Parathyroid adenoma (tissue), 2 donors: ENCODE results near the gene PCNT.
"Not testable (repeated sequence)": the region's sequence is repeated elsewhere in the genome, so short reads cannot be mapped to it uniquely, and the experiment has no call there.

ENCODE experiments used
- H2AFZ ChIP-seq: fragments of 300-600 bp; sonication (generic); one replicate; pipeline ENCODE4 v1.7.0; 2017; ENCODE audit warnings: antibody characterized with exemption, mild to moderate bottlenecking
- H3K27ac ChIP-seq: fragments of 300-600 bp; sonication (generic); one replicate; pipeline ENCODE4 v1.7.0; 2017
- H3K27me3 ChIP-seq: fragments of 300-600 bp; sonication (generic); one replicate; pipeline ENCODE4 v1.7.0; 2017; ENCODE audit warnings: low read length; ENCODE audit not compliant: control insufficient read depth, insufficient read depth
- H3K36me3 ChIP-seq: fragments of 300-600 bp; sonication (generic); one replicate; pipeline ENCODE4 v1.7.0; 2017; ENCODE audit warnings: low read length; ENCODE audit not compliant: control insufficient read depth, insufficient read depth
- H3K4me1 ChIP-seq: fragments of 300-600 bp; sonication (generic); one replicate; pipeline ENCODE4 v1.7.0; 2017; ENCODE audit warnings: control low read depth
- H3K4me2 ChIP-seq: fragments of 300-600 bp; sonication (generic); one replicate; pipeline ENCODE4 v1.7.0; 2017; ENCODE audit warnings: low read length
- H3K4me3 ChIP-seq: fragments of 300-600 bp; sonication (generic); one replicate; pipeline ENCODE4 v1.7.0; 2017; ENCODE audit warnings: low read depth, low read length
- H3K79me2 ChIP-seq: fragments of 300-600 bp; sonication (generic); one replicate; pipeline ENCODE4 v1.7.0; 2017; ENCODE audit warnings: control low read depth
- H3K9ac ChIP-seq: fragments of 300-600 bp; sonication (generic); one replicate; pipeline ENCODE4 v1.7.0; 2017; ENCODE audit warnings: mild to moderate bottlenecking
- H3K9me3 ChIP-seq: fragments of 300-600 bp; sonication (generic); one replicate; pipeline ENCODE4 v1.7.0; 2017; ENCODE audit warnings: low read length; ENCODE audit not compliant: control insufficient read depth
- TF ChIP-seq, protein P1 (sequence below): fragments of 300-600 bp; sonication (generic); IDR thresholded peaks from one replicate; pipeline ENCODE4 v1.7.0; 2017; ENCODE audit warnings: antibody characterized with exemption, mild to moderate bottlenecking
- donor health status: primary hyperparathyroidism.

The PCNT gene

DNA sequence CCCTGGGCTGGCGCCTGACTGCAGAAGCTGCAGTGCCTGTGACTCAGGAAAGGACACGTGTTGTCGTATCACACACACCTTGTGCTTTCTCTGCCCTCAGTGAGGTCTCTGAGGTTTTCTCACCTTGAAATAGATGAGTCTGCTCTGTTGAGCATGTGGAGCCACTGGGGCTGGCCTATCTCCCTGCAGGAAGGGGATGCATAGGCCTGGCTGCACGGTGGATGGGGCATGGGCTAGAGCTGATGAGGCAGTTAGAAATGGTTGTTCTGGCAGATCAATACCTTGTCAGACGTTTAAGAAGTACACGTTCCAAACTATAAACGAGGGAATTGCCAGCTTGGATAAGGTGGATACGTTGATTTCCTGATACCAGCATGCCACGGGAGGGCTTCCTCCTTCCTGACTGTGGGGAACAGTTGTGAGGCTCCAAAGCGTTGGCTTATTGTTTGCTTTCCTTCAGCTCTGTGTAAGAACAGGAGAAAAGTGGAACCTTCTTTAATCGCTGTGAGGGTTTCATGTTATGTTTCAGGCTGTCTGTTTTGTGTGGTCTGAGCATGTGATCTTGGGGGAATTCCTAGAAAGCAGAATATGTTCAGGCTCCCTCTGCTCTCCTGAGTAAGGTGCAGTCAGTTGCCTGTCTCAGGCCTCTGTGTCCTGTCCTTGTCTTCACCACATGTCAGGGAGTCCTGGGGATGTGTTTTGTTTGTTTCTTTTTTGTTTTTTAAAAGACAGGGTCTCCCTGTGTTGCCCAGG, 44.8 kb downstream of the PCNT start:
- Histone ChIP-seq H3K27ac (no peak overlapping the region), H3K9ac (no peak overlapping the region), H2AFZ (no peak overlapping the region), H3K4me3 (no peak overlapping the region), H3K36me3 (no peaks in the 10 kb centered on the region), H3K27me3 (no peaks in the 10 kb centered on the region), H3K4me2 (no peak overlapping the region), H3K79me2 (peaks cover 8% of the 10 kb centered on the region), H3K9me3 (no peaks in the 10 kb centered on the region), H3K4me1 (no peaks in the 10 kb centered on the region)
- TF ChIP-seq, protein P1, sequence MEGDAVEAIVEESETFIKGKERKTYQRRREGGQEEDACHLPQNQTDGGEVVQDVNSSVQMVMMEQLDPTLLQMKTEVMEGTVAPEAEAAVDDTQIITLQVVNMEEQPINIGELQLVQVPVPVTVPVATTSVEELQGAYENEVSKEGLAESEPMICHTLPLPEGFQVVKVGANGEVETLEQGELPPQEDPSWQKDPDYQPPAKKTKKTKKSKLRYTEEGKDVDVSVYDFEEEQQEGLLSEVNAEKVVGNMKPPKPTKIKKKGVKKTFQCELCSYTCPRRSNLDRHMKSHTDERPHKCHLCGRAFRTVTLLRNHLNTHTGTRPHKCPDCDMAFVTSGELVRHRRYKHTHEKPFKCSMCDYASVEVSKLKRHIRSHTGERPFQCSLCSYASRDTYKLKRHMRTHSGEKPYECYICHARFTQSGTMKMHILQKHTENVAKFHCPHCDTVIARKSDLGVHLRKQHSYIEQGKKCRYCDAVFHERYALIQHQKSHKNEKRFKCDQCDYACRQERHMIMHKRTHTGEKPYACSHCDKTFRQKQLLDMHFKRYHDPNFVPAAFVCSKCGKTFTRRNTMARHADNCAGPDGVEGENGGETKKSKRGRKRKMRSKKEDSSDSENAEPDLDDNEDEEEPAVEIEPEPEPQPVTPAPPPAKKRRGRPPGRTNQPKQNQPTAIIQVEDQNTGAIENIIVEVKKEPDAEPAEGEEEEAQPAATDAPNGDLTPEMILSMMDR, result no peak

DNA sequence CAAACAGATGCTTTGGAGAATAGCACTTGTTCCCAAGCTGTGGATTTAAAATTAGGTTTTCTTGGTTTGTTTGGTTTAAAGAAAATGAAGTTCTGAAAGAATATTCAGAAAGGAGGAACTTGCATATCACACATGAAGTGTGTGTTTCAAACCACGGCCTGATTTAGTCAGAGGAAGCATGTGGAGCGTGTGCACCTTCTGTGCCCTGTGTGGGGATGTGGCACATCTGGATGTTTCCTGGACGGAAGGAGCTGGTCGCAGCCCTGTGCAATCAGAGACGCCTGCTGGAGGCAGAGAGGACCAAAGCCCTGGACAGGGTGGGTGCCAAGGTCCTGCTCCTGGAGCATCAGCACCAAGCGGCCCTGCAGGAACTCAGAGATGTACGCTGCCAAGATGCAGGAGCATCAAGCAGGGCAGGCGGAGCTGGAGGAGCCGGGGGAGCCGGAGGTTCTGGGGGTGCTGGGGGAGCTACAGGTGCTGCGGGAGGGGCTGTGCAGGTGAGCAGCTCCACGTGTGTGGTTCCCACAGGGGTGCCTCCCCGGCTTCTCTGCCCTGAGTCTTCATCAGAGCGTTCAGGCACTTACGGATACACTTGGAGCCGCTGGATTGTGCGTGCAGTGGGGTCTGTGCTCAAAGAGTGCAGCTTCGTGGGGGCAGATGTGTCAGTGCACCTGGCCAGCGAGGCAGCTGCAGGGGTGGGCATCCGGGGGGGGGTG, 45.7 kb downstream of the PCNT start:
- Histone ChIP-seq H3K4me1 (no peaks in the 10 kb centered on the region), H2AFZ (no peak overlapping the region), H3K27ac (no peak overlapping the region), H3K4me2 (no peak overlapping the region), H3K9me3 (no peaks in the 10 kb centered on the region), H3K9ac (no peak overlapping the region), H3K36me3 (no peaks in the 10 kb centered on the region), H3K27me3 (no peaks in the 10 kb centered on the region), H3K79me2 (peaks cover 8% of the 10 kb centered on the region), H3K4me3 (no peak overlapping the region)
- TF ChIP-seq, protein P1, result no peak

DNA sequence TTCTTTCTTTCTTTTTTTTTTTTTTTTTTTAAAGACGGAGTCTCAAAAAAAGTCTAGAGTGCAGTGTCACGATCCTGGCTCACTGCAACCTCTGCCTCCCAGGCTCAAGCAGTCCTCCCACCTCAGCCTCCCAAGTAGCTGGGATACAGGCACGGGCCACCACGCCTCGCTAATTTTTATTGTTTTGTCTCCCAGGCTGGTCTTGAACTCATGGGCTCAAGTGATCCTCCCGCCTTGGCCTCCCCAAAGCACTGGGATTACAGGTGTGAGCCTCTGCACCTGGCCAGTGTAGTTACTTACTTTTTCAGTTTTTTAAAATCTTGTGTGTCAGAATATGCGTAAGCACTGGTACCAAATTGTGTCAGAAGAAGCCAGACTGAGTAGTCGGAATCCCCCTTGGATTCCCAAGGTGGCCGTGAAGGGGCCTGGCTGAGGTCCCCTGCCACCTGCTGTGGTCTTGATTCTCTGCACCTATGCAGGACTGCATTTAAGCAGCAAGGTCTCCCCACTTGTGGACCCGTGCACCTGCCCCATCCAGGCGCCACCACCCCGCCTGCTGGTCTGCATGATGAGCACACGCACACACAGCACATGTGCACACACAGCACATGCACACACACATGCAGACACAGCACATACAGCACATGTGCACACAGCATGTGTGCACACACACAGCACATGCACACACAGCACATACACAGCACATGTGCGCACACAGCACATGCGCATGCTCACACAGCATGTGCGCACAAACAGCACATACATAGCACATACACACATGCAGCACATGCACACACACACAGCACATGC, 47.5 kb downstream of the PCNT start:
- H3K27ac ChIP-seq, result no peak overlapping the region
- H3K9me3 ChIP-seq, result no peaks in the 10 kb centered on the region
- H3K4me2 ChIP-seq, result no peak overlapping the region
- H3K79me2 ChIP-seq, result peaks cover 8% of the 10 kb centered on the region
- H3K27me3 ChIP-seq, result no peaks in the 10 kb centered on the region
- H3K4me1 ChIP-seq, result no peaks in the 10 kb centered on the region
- no peak overlapping the region for H3K9ac ChIP-seq
- H2AFZ ChIP-seq, result no peak overlapping the region
- no peak overlapping the region for H3K4me3 ChIP-seq
- H3K36me3 ChIP-seq, result no peaks in the 10 kb centered on the region
- TF ChIP-seq, protein P1, result no peak

DNA sequence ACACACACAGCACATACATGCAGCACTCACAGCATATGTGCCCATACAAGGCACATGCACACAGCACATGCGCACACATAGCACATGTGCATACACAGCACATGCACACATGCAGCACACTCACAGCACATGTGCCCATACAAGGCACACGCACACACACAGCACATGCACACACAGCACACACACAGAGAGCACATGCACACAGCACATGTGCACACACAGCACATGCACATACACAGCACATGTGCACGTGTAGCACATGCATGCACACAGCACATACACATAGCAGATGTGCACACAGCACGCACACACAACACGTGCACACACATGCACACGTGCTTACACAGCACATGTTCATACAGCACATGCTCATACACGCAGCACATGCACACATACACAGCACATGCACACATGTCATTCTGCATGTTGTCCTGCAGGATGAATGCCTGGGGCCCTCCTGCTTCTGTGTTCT, 48.1 kb downstream of the PCNT start:
- H3K36me3 ChIP-seq, result no peaks in the 10 kb centered on the region
- no peaks in the 10 kb centered on the region for H3K9me3 ChIP-seq
- TF ChIP-seq, protein P1, result no peak

DNA sequence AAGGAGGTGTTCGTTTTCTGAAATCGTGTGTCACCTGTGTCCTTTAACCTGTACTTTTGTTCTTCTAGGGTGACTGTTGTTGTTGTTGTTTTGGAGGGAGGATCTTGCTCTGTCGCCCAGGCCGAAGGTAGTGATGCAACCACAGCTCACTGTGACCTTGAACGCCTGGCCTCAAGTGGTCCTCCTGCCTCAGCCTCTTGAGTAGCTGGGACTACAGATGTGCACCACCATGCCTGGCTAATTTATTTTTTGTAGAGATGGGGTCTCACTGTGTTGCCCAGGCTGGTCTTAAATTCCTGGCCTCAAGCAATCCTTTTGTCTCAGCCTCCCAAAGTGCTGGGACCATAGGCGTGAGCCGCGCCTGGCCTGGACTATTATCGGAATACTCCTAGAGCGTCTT, 49.0 kb downstream of the PCNT start:
- not testable (repeated sequence) for H3K79me2 ChIP-seq, H2AFZ ChIP-seq, H3K27me3 ChIP-seq, H3K9ac ChIP-seq, H3K4me1 ChIP-seq, H3K27ac ChIP-seq, H3K4me2 ChIP-seq, H3K4me3 ChIP-seq, H3K9me3 ChIP-seq, H3K36me3 ChIP-seq

More for the DNA sequence above, 48.1 kb downstream of the PCNT start:
- Histone ChIP-seq H3K4me1 (no peaks in the 10 kb centered on the region), H3K4me2 (no peak overlapping the region), H3K79me2 (peaks cover 8% of the 10 kb centered on the region), H2AFZ (no peak overlapping the region), H3K27me3 (no peaks in the 10 kb centered on the region), H3K9ac (no peak overlapping the region), H3K27ac (no peak overlapping the region), H3K4me3 (no peak overlapping the region)
